GM12878 (cell line): Measurements from ENCODE around the gene VPS29.

ENCODE experiments used
- SMARCA5 ChIP-seq: fragments of 450-650 bp; IDR thresholded peaks from 2 replicates; pipeline ENCODE4 v1.6.1; 2017; ENCODE audit warnings: mild to moderate bottlenecking
- TF ChIP-seq, protein P1 (sequence below): fragments of 450-650 bp; IDR thresholded peaks from 2 replicates; pipeline ENCODE4 v1.6.1; 2016; ENCODE audit warnings: mild to moderate bottlenecking
- TF ChIP-seq, protein P2 (sequence below): IDR thresholded peaks from 2 replicates; pipeline ENCODE4 v1.6.1; 2012; ENCODE audit warnings: low read depth, low read length, improper control_type of control experiment
- TF ChIP-seq, protein P3 (sequence below), 3 experiments: IDR thresholded peaks in 2 of 3; conservative IDR thresholded peaks in 1 of 3; 2 replicates each; pipeline ENCODE4 v1.5.1; 2011; ENCODE audit warnings: low read depth in 3 of 3, low read length in 3 of 3, mild to moderate bottlenecking in 3 of 3, control low read depth in 2 of 3, moderate library complexity in 2 of 3, inconsistent platforms in 1 of 3, mixed read lengths in 1 of 3; ENCODE audit not compliant: control insufficient read depth in 2 of 3, insufficient read depth in 1 of 3; ENCODE audit errors: extremely low read depth in 1 of 3

- TF ChIP-seq, protein P1, sequence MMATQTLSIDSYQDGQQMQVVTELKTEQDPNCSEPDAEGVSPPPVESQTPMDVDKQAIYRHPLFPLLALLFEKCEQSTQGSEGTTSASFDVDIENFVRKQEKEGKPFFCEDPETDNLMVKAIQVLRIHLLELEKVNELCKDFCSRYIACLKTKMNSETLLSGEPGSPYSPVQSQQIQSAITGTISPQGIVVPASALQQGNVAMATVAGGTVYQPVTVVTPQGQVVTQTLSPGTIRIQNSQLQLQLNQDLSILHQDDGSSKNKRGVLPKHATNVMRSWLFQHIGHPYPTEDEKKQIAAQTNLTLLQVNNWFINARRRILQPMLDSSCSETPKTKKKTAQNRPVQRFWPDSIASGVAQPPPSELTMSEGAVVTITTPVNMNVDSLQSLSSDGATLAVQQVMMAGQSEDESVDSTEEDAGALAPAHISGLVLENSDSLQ, result no peak; the same call in 1 of the 2 replicates
- peak; percentile 95 for TF ChIP-seq SMARCA5
- TF ChIP-seq, protein P2, sequence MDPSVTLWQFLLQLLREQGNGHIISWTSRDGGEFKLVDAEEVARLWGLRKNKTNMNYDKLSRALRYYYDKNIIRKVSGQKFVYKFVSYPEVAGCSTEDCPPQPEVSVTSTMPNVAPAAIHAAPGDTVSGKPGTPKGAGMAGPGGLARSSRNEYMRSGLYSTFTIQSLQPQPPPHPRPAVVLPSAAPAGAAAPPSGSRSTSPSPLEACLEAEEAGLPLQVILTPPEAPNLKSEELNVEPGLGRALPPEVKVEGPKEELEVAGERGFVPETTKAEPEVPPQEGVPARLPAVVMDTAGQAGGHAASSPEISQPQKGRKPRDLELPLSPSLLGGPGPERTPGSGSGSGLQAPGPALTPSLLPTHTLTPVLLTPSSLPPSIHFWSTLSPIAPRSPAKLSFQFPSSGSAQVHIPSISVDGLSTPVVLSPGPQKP, result peak; percentile 95
- TF ChIP-seq, protein P3, sequence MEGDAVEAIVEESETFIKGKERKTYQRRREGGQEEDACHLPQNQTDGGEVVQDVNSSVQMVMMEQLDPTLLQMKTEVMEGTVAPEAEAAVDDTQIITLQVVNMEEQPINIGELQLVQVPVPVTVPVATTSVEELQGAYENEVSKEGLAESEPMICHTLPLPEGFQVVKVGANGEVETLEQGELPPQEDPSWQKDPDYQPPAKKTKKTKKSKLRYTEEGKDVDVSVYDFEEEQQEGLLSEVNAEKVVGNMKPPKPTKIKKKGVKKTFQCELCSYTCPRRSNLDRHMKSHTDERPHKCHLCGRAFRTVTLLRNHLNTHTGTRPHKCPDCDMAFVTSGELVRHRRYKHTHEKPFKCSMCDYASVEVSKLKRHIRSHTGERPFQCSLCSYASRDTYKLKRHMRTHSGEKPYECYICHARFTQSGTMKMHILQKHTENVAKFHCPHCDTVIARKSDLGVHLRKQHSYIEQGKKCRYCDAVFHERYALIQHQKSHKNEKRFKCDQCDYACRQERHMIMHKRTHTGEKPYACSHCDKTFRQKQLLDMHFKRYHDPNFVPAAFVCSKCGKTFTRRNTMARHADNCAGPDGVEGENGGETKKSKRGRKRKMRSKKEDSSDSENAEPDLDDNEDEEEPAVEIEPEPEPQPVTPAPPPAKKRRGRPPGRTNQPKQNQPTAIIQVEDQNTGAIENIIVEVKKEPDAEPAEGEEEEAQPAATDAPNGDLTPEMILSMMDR (IDR thresholded peaks at IDR 0.05 in 2 of 3, conservative IDR thresholded peaks at IDR 0.05 in 1 of 3; ENCODE audit: control insufficient read depth in 2 of 3, extremely low read depth in 1 of 3, insufficient read depth in 1 of 3, low read depth in 3 of 3, low read length in 3 of 3), result peak; percentile 92 to 99 (median 94)
Measured at GRCh38 chr12:110449799-110450497, 52.0 kb downstream of the VPS29 start, which contains the start of gene ARPC3.
